Thyroid gland (tissue), 4 donors: Measurements from ENCODE around the gene TTC4.

ENCODE experiments used
- POLR2A ChIP-seq, 2 donors: fragments of 450-650 bp; IDR thresholded peaks; one replicate each; pipeline ENCODE4 v1.6.1; 2017; ENCODE audit warnings: antibody characterized with exemption in 2 of 2, mild to moderate bottlenecking in 2 of 2, moderate library complexity in 1 of 2
- TF ChIP-seq, protein P1 (sequence below), 6 experiments: fragments of 200-600 bp in 3 of 6; fragments of 450-650 bp in 3 of 6; sonication (generic) in 3 of 6; IDR thresholded peaks; one replicate each; pipeline ENCODE4 v1.5.1; 2016 to 2019; ENCODE audit warnings: antibody characterized with exemption in 6 of 6, mild to moderate bottlenecking in 2 of 6, inconsistent platforms in 1 of 6, moderate library complexity in 1 of 6

DNA sequence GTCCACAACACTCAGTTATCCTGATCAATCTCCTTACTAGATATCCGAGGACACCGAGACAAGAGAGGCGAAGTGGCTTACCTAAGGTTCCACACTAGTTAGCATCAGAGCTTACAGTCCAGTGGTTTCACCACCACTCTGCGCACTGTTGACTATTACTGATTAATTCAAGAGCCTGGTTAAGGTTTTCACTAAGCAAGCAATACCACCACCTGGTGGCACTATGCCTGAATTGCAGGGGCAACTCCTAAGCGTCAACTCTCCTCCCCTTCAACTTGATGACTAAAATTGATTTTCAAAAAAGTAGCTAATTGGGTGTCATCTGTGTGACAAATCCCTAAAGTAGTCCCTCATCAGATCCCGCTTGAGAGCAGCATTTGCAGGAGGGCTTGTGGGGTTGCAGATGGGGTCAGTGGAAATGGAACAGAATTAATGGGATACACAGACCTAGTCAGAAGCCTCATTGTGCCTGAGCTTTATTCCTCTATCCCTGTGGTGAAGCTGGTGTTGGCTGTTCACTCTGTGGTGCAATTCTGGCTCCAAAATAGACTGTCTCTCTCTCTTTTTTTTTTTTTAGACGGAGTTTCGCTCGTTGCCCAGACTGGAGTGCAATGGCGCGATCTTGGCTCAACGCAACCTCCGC is 76.3 kb downstream of the TTC4 start:
- TF ChIP-seq, protein P1, sequence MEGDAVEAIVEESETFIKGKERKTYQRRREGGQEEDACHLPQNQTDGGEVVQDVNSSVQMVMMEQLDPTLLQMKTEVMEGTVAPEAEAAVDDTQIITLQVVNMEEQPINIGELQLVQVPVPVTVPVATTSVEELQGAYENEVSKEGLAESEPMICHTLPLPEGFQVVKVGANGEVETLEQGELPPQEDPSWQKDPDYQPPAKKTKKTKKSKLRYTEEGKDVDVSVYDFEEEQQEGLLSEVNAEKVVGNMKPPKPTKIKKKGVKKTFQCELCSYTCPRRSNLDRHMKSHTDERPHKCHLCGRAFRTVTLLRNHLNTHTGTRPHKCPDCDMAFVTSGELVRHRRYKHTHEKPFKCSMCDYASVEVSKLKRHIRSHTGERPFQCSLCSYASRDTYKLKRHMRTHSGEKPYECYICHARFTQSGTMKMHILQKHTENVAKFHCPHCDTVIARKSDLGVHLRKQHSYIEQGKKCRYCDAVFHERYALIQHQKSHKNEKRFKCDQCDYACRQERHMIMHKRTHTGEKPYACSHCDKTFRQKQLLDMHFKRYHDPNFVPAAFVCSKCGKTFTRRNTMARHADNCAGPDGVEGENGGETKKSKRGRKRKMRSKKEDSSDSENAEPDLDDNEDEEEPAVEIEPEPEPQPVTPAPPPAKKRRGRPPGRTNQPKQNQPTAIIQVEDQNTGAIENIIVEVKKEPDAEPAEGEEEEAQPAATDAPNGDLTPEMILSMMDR (IDR thresholded peaks at IDR 0.05): peak in 2 of 6 experiments; percentile 12 to 23
- no peak for TF ChIP-seq POLR2A (IDR thresholded peaks at IDR 0.05)
